ENCODE data around the gene IGSF1. TPM values are rescaled to one million over a fixed set of nuclear protein-coding genes. Genes with fewer than 3 reads are reported as not detected.

IGSF1 gene
- total RNA-seq, 1 experiment from 2014 or later: 0.48 TPM

DNA sequence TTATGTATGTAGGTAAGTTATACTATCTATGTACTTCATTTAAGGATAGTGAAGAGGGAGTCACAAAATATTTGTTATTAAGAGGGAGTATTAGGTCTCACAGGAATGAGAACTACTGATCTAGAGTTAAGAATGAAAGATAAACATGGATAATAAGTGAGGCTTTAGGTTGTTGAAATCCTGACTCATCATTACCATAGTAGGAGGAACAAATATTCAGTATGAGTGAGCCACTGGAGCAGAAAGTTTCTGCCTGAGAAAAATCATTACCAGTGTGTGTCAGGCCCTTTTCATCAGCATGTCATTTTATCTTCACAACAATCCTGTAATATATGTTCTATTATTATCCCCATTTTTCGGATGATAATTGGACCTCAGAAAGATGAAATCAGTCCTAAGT is 27.2 kb upstream of the IGSF1 start:
- no peaks in the 10 kb centered on the region for H3K9me2 ChIP-seq (ENCODE audit: insufficient read depth)
- no peaks in the 10 kb centered on the region for H4K20me1 ChIP-seq (ENCODE audit: insufficient read depth)
- no peak overlapping the region for H2AFZ ChIP-seq
- no peaks in the 10 kb centered on the region for H3K4me1 ChIP-seq (replicated peaks; ENCODE audit: insufficient read depth)
- no peaks in the 10 kb centered on the region for H3K79me2 ChIP-seq (ENCODE audit: low read depth)
- H3K9me3 ChIP-seq (ENCODE audit: insufficient read depth, low read depth): no peaks in the 10 kb centered on the region
- H3K27me3 ChIP-seq (ENCODE audit: insufficient read depth, low read depth): no peaks in the 10 kb centered on the region
- H3K36me3 ChIP-seq (ENCODE audit: low read depth): no peaks in the 10 kb centered on the region
- no peak overlapping the region for H3K4me2 ChIP-seq
- H3K27ac ChIP-seq: no peak overlapping the region
- no TSS peak for BruUV-seq (replicated peaks)
- peak in 1 of 2 experiments; percentile 37 for DNase-seq
- H3K4me3 ChIP-seq: no peak overlapping the region
- CTCF ChIA-PET: no interaction called here
- no peaks in the 10 kb centered on the region for H3F3A ChIP-seq (ENCODE audit: insufficient read depth, low read depth)
- POLR2A ChIA-PET (ENCODE audit: unreplicated experiment): no interaction called here
- no peak for TF ChIP-seq EZH2 (IDR thresholded peaks at IDR 0.05; ENCODE audit: low read depth)
- TF ChIP-seq, protein P1, sequence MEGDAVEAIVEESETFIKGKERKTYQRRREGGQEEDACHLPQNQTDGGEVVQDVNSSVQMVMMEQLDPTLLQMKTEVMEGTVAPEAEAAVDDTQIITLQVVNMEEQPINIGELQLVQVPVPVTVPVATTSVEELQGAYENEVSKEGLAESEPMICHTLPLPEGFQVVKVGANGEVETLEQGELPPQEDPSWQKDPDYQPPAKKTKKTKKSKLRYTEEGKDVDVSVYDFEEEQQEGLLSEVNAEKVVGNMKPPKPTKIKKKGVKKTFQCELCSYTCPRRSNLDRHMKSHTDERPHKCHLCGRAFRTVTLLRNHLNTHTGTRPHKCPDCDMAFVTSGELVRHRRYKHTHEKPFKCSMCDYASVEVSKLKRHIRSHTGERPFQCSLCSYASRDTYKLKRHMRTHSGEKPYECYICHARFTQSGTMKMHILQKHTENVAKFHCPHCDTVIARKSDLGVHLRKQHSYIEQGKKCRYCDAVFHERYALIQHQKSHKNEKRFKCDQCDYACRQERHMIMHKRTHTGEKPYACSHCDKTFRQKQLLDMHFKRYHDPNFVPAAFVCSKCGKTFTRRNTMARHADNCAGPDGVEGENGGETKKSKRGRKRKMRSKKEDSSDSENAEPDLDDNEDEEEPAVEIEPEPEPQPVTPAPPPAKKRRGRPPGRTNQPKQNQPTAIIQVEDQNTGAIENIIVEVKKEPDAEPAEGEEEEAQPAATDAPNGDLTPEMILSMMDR (conservative IDR thresholded peaks at IDR 0.05): no peak
- intact Hi-C loops (cut with micrococcal nuclease; ENCODE audit: unreplicated experiment): no loop called here

DNA sequence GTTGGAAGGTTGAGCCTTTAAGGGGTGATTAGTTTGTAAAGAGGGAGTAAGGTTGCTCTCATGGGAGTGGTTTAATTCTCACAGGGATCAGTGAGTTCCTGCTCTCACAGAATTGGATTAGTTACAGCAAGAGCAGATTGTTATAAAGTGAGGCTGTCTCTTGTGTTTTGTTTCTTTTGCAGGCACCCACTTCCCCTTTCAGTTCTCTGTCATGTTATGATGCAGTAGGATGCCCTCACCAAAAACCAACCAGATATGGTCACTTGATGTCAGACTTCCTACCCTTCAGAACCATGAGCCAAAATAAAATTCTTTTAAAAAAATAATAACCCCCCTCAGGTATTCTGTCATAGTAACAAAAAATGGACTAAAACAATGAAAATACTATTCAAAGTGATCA is 19.9 kb upstream of the IGSF1 start:
- BruUV-seq (replicated peaks): no TSS peak

DNA sequence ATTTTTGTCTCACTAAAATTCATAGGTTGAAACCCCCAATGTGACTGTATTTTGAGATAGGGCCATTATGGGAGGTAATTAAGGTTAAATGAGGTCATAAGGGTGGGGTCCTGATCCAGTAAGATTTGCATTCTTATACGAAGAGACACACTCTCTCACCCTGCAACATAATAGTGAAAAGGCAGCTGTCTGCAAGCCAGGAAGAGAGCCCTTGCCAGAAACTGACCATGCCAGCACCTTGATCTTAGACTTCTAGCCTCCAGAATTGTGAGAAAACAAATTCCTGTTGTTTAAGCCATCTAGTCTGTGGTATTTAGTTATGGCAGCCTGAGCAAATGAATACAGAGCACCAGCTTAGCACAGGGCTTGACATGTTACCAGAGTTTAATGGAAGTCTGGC is 17.5 kb upstream of the IGSF1 start:
- H3K4me2 ChIP-seq: no peak overlapping the region
- intact Hi-C loops (cut with micrococcal nuclease; ENCODE audit: unreplicated experiment): no loop called here
- no peak overlapping the region for H3K4me3 ChIP-seq
- no peak overlapping the region for H2AFZ ChIP-seq
- ChIA-PET POLR2A (ENCODE audit: unreplicated experiment) (no interaction called here), CTCF (no interaction called here)
- TF ChIP-seq, protein P1 (conservative IDR thresholded peaks at IDR 0.05): no peak
- TF ChIP-seq EZH2 (IDR thresholded peaks at IDR 0.05; ENCODE audit: low read depth): no peak
- H3K9me2 ChIP-seq (ENCODE audit: insufficient read depth): no peaks in the 10 kb centered on the region
- H3K79me2 ChIP-seq (ENCODE audit: low read depth): no peaks in the 10 kb centered on the region
- BruUV-seq (replicated peaks): no TSS peak
- H3K36me3 ChIP-seq (ENCODE audit: low read depth): no peaks in the 10 kb centered on the region
- no peaks in the 10 kb centered on the region for H4K20me1 ChIP-seq (ENCODE audit: insufficient read depth)
- DNase-seq: no peak
- no peaks in the 10 kb centered on the region for H3F3A ChIP-seq (ENCODE audit: insufficient read depth, low read depth)
- no peaks in the 10 kb centered on the region for H3K9me3 ChIP-seq (ENCODE audit: insufficient read depth, low read depth)
- no peaks in the 10 kb centered on the region for H3K4me1 ChIP-seq (replicated peaks; ENCODE audit: insufficient read depth)
- no peak overlapping the region for H3K27ac ChIP-seq
- no peaks in the 10 kb centered on the region for H3K27me3 ChIP-seq (ENCODE audit: insufficient read depth, low read depth)

More for the DNA sequence above, 19.9 kb upstream of the IGSF1 start:
- POLR2A ChIA-PET (ENCODE audit: unreplicated experiment): no interaction called here
- TF ChIP-seq EZH2 (IDR thresholded peaks at IDR 0.05; ENCODE audit: low read depth): no peak
- TF ChIP-seq, protein P1 (conservative IDR thresholded peaks at IDR 0.05): no peak
- Histone ChIP-seq H4K20me1 (ENCODE audit: insufficient read depth) (no peaks in the 10 kb centered on the region), H3K4me2 (no peak overlapping the region), H3K9me2 (ENCODE audit: insufficient read depth) (no peaks in the 10 kb centered on the region), H3K36me3 (ENCODE audit: low read depth) (no peaks in the 10 kb centered on the region), H3F3A (ENCODE audit: insufficient read depth, low read depth) (no peaks in the 10 kb centered on the region), H3K27ac (no peak overlapping the region), H3K79me2 (ENCODE audit: low read depth) (no peaks in the 10 kb centered on the region), H3K4me3 (no peak overlapping the region), H3K4me1 (replicated peaks; ENCODE audit: insufficient read depth) (no peaks in the 10 kb centered on the region), H2AFZ (no peak overlapping the region), H3K9me3 (ENCODE audit: insufficient read depth, low read depth) (no peaks in the 10 kb centered on the region), H3K27me3 (ENCODE audit: insufficient read depth, low read depth) (no peaks in the 10 kb centered on the region)
- intact Hi-C loops (cut with micrococcal nuclease; ENCODE audit: unreplicated experiment): no loop called here
- CTCF ChIA-PET: no interaction called here
- no peak for DNase-seq

Data from PC-9 (cell line).